IMR-90 (cell line): ENCODE measurements around the gene IGSF8. TPM values are rescaled to one million over a fixed set of nuclear protein-coding genes. Genes with fewer than 3 reads are reported as not detected.

ENCODE experiments used
- ATAC-seq: fragments of 200-7000 bp; cut with Tn5 transposase; 2 replicates; pipeline ENCODE4 v1.9.1; 2020; ENCODE audit warnings: low read depth, mild to moderate bottlenecking, moderate library complexity
- BruUV-seq: library from RNA; stranded (reverse); fragments of 400-500 nt; replicated peaks from 2 replicates; lab custom pipeline; 2021; lab: Mats Ljungman, UMichigan
- CTCF ChIA-PET: fragments of 300-600 bp; formaldehyde crosslinking; extraction: SDS; loops from one replicate; lab custom pipeline; 2021; ENCODE audit warnings: antibody characterized with exemption; lab: Yijun Ruan, JAX
- POLR2A ChIA-PET: fragments of 300-600 bp; sonication (Branson Sonifier 250); formaldehyde crosslinking; loops from one replicate; lab custom pipeline; 2022; ENCODE audit warnings: antibody characterized with exemption; ENCODE audit not compliant: unreplicated experiment; lab: Charles Lee
- DNase-seq: peaks from one replicate; pipeline ENCODE4 v3.0.0; 2013
- H2AFZ ChIP-seq: replicated peaks from 2 replicates; pipeline ENCODE3; 2013; ENCODE audit warnings: low read length, mild to moderate bottlenecking; ENCODE audit not compliant: poor library complexity
- H2AK5ac ChIP-seq: 2 replicates; pipeline ENCODE4 v1.6.1; 2013; ENCODE audit warnings: low read depth, low read length, inconsistent platforms
- H2AK9ac ChIP-seq: replicated peaks from 2 replicates; pipeline ENCODE3; 2013; ENCODE audit warnings: mild to moderate bottlenecking, low read depth, low read length, moderate library complexity; ENCODE audit not compliant: poor library complexity
- H2BK120ac ChIP-seq: 2 replicates; pipeline ENCODE4 v1.6.1; 2013; ENCODE audit warnings: low read depth, low read length, inconsistent platforms
- H2BK15ac ChIP-seq: 3 replicates; pipeline ENCODE4 v1.6.1; 2013; ENCODE audit warnings: low read depth, low read length, inconsistent platforms
- H2BK20ac ChIP-seq: 2 replicates; pipeline ENCODE4 v1.6.1; 2013; ENCODE audit warnings: low read depth, mild to moderate bottlenecking, inconsistent platforms, low read length, moderate library complexity
- H2BK5ac ChIP-seq: 2 replicates; pipeline ENCODE4 v1.6.1; 2013; ENCODE audit warnings: mild to moderate bottlenecking, low read depth, low read length, inconsistent platforms; ENCODE audit not compliant: poor library complexity, severe bottlenecking
- H3K14ac ChIP-seq: replicated peaks from 2 replicates; pipeline ENCODE4 v1.6.1; 2013; ENCODE audit warnings: low read depth, low read length, inconsistent platforms
- H3K18ac ChIP-seq: 2 replicates; pipeline ENCODE4 v1.6.1; 2013; ENCODE audit warnings: low read depth, low read length, control low read depth
- H3K23ac ChIP-seq: 2 replicates; pipeline ENCODE4 v1.6.1; 2013; ENCODE audit warnings: low read depth, low read length, inconsistent platforms
- H3K27ac ChIP-seq: 2 replicates; pipeline ENCODE4 v1.5.1; 2013; ENCODE audit warnings: mild to moderate bottlenecking, control low read depth, low read length; ENCODE audit not compliant: insufficient read depth
- H3K27me3 ChIP-seq: 2 replicates; pipeline ENCODE4 v1.6.1; 2013; ENCODE audit warnings: low read length; ENCODE audit not compliant: control insufficient read depth, insufficient read depth
- H3K36me3 ChIP-seq: 2 replicates; pipeline ENCODE4 v1.6.1; 2013; ENCODE audit warnings: low read length, mixed read lengths; ENCODE audit not compliant: control insufficient read depth, insufficient read depth
- H3K4ac ChIP-seq: 2 replicates; pipeline ENCODE4 v1.6.1; 2013; ENCODE audit warnings: low read depth, low read length, inconsistent platforms
- H3K4me1 ChIP-seq: 2 replicates; pipeline ENCODE4 v1.6.1; 2013; ENCODE audit warnings: low read length, mixed read lengths; ENCODE audit not compliant: control insufficient read depth, insufficient read depth
- H3K4me2 ChIP-seq: 2 replicates; pipeline ENCODE4 v1.6.1; 2013; ENCODE audit warnings: low read depth, mild to moderate bottlenecking, control low read depth, low read length, moderate library complexity
- H3K4me3 ChIP-seq: 2 replicates; pipeline ENCODE4 v1.5.1; 2013; ENCODE audit warnings: low read depth, mild to moderate bottlenecking, control low read depth, low read length, moderate library complexity; ENCODE audit not compliant: insufficient read depth
- H3K56ac ChIP-seq: 2 replicates; pipeline ENCODE4 v1.6.1; 2013; ENCODE audit warnings: low read length, inconsistent platforms; ENCODE audit not compliant: insufficient read depth; ENCODE audit errors: extremely low read depth
- H3K79me1 ChIP-seq, 2 experiments: 2 replicates each; pipeline ENCODE4 v1.6.1; 2013; ENCODE audit warnings: low read length in 2 of 2, inconsistent platforms in 1 of 2, low read depth in 1 of 2
- H3K9ac ChIP-seq: 2 replicates; pipeline ENCODE4 v1.6.1; 2013; ENCODE audit warnings: low read depth, low read length, control low read depth
- H3K9me1 ChIP-seq: 2 replicates; pipeline ENCODE4 v1.6.1; 2013; ENCODE audit warnings: low read length, inconsistent platforms; ENCODE audit not compliant: insufficient read depth
- H3K9me3 ChIP-seq: 2 replicates; pipeline ENCODE4 v1.6.1; 2013; ENCODE audit warnings: low read length; ENCODE audit not compliant: control insufficient read depth, insufficient read depth
- H4K20me1 ChIP-seq: 2 replicates; pipeline ENCODE4 v1.6.1; 2013; ENCODE audit warnings: low read length, inconsistent platforms; ENCODE audit not compliant: insufficient read depth
- H4K5ac ChIP-seq: 2 replicates; pipeline ENCODE4 v1.6.1; 2013; ENCODE audit warnings: mild to moderate bottlenecking, low read depth, low read length, control low read depth
- H4K8ac ChIP-seq, 2 experiments: 2 replicates each; pipeline ENCODE4 v1.6.1; 2013; ENCODE audit warnings: low read depth in 2 of 2, low read length in 2 of 2, control low read depth in 1 of 2, inconsistent platforms in 1 of 2
- H4K91ac ChIP-seq: 2 replicates; pipeline ENCODE4 v1.6.1; 2013; ENCODE audit warnings: low read depth, low read length, inconsistent platforms; ENCODE audit not compliant: insufficient read depth
- BHLHE40 ChIP-seq: fragments of 150-350 bp; IDR thresholded peaks from 2 replicates; pipeline ENCODE4 v1.6.1; 2016; ENCODE audit warnings: mild to moderate bottlenecking, low read depth, low read length
- CEBPB ChIP-seq: IDR thresholded peaks from 2 replicates; pipeline ENCODE4 v1.6.1; 2012; ENCODE audit warnings: low read depth, low read length, improper control_type of control experiment
- CHD1 ChIP-seq: IDR thresholded peaks from 2 replicates; pipeline ENCODE4 v1.6.1; 2012; ENCODE audit warnings: low read depth, low read length, improper control_type of control experiment
- CTCF ChIP-seq: conservative IDR thresholded peaks from 2 replicates; pipeline ENCODE4 v1.5.1; 2012; ENCODE audit warnings: mild to moderate bottlenecking, low read depth, low read length, improper control_type of control experiment
- ELK1 ChIP-seq: fragments of 150-350 bp; IDR thresholded peaks from 2 replicates; pipeline ENCODE4 v1.6.1; 2016; ENCODE audit warnings: low read depth, mild to moderate bottlenecking, low read length, moderate library complexity, borderline replicate concordance
- FOS ChIP-seq: fragments of 150-350 bp; IDR thresholded peaks from 2 replicates; pipeline ENCODE4 v1.6.1; 2016; ENCODE audit warnings: low read depth, low read length
- MAFK ChIP-seq: IDR thresholded peaks from 2 replicates; pipeline ENCODE4 v1.6.1; 2012; ENCODE audit warnings: low read depth, low read length, improper control_type of control experiment
- MAZ ChIP-seq: IDR thresholded peaks from 2 replicates; pipeline ENCODE4 v1.6.1; 2012; ENCODE audit warnings: low read depth, mild to moderate bottlenecking, low read length, improper control_type of control experiment, moderate library complexity, borderline replicate concordance
- MXI1 ChIP-seq: IDR thresholded peaks from 2 replicates; pipeline ENCODE4 v1.6.1; 2012; ENCODE audit warnings: low read depth, mild to moderate bottlenecking, low read length, moderate library complexity, borderline replicate concordance
- NFE2L2 ChIP-seq: fragments of 150-350 bp; IDR thresholded peaks from 2 replicates; pipeline ENCODE4 v1.6.1; 2016; ENCODE audit warnings: low read depth, mild to moderate bottlenecking, low read length
- POLR2A ChIP-seq: IDR thresholded peaks from 2 replicates; pipeline ENCODE4 v1.6.1; 2012; ENCODE audit warnings: mild to moderate bottlenecking, low read depth, low read length
- RAD21 ChIP-seq: IDR thresholded peaks from 2 replicates; pipeline ENCODE4 v1.6.1; 2012; ENCODE audit warnings: low read length, improper control_type of control experiment
- RCOR1 ChIP-seq: IDR thresholded peaks from 2 replicates; pipeline ENCODE4 v1.6.1; 2012; ENCODE audit warnings: mild to moderate bottlenecking, low read length, improper control_type of control experiment; ENCODE audit not compliant: insufficient replicate concordance
- RFX5 ChIP-seq: IDR thresholded peaks from 2 replicates; pipeline ENCODE4 v1.8.0; 2012; ENCODE audit warnings: low read depth, mild to moderate bottlenecking, low read length, moderate library complexity
- SMC3 ChIP-seq: fragments of 150-350 bp; IDR thresholded peaks from 2 replicates; pipeline ENCODE4 v1.6.1; 2016; ENCODE audit warnings: low read depth, mild to moderate bottlenecking, antibody characterized with exemption, low read length, moderate library complexity
- USF2 ChIP-seq: fragments of 150-350 bp; IDR thresholded peaks from 2 replicates; pipeline ENCODE4 v1.6.1; 2017; ENCODE audit warnings: mild to moderate bottlenecking, antibody characterized with exemption, low read length, low read depth
- WGBS, 2 experiments: methylation state at CpG; one replicate each; pipeline versions ENCODE4 v1.1.5 to v1.1.7; 2013; ENCODE audit warnings: missing lambda C conversion rate in 2 of 2; ENCODE audit not compliant: insufficient read length in 1 of 2; ENCODE audit errors: extremely low coverage in 2 of 2; 5-methylcytosine and 5-hydroxymethylcytosine counted together
- dilution Hi-C: fragments of 300-500 bp; cut with HindIII; formaldehyde crosslinking; loops from one replicate; pipeline ENCODE4 v1.14.3; 2018; ENCODE audit warnings: low sequenced_read_pairs; ENCODE audit not compliant: unreplicated experiment
- in situ Hi-C: fragments of 300-500 bp; cut with MboI; formaldehyde crosslinking; loops from 3 replicates; pipeline ENCODE4 v1.14.3; 2019; ENCODE audit warnings: low sequenced_read_pairs, inconsistent platforms, mixed read lengths
- intact Hi-C: fragments of 100-400 bp; cut with micrococcal nuclease; formaldehyde crosslinking; loops from 2 replicates; pipeline ENCODE4 v1.10.0; 2022
- polyA plus RNA-seq, 3 experiments: library from polyadenylated mRNA; depleted of rRNA; stranded (reverse); fragments of >200 nt; gene quantifications; 2 replicates each; pipeline ENCODE4 v1.2.3, GENCODE V29; 2012; ENCODE audit warnings: low replicate concordance in 1 of 3
- total RNA-seq: library from RNA; depleted of rRNA; stranded (reverse); fragments of >200 nt; gene quantifications from 2 replicates; pipeline ENCODE4 v1.2.3, GENCODE V29; 2012

The IGSF8 gene
- total and polyA plus RNA-seq, 2 of the 4 experiments (the other 2 are of a cell fraction) = 8.8 to 25.2 TPM

- ChIA-PET CTCF (no interaction called here), POLR2A (no interaction called here)
These were observed 4.7 kb downstream of the IGSF8 start for GRCh38 chr1:160093624-160094290.

More at GRCh38 chr1:160093624-160094290, 4.7 kb downstream of the IGSF8 start:
- Histone ChIP-seq H3K9me3 (no peaks in the 10 kb centered on the region), H3K14ac (no peak overlapping the region), H3K18ac (no peak overlapping the region), H3K27ac (no peak overlapping the region), H2BK120ac (no peak overlapping the region), H4K20me1 (0 out of 2 replicates have a peak, but pooled peaks cover 5% of the 10 kb centered on the region), H3K9ac (no peak overlapping the region), H3K56ac (no peak overlapping the region), H3K4ac (no peak overlapping the region), H3K4me1 (peaks cover 5% of the 10 kb centered on the region), H3K4me2 (no peak overlapping the region), H3K36me3 (peaks cover 7% of the 10 kb centered on the region), H2BK20ac (no peak overlapping the region), H2AFZ (no peak overlapping the region), H2BK5ac (no peak overlapping the region), H3K27me3 (no peaks in the 10 kb centered on the region), H3K79me1 (peaks cover 0 to 20% of the 10 kb centered on the region in 2 experiments; a peak in 3 of 4 replicates), H4K5ac (no peak overlapping the region), H2AK9ac (no peak overlapping the region), H3K9me1 (no peaks in the 10 kb centered on the region), H3K23ac (no peak overlapping the region), H4K91ac (no peak overlapping the region), H3K4me3 (no peak overlapping the region), H2AK5ac (no peak overlapping the region), H4K8ac (no peak overlapping the region), H2BK15ac (no peak overlapping the region)
- DNase-seq (no peak), ATAC-seq (no peak)
- dilution Hi-C loops (no loop called here), intact Hi-C loops (no loop called here), in situ Hi-C loops (loop anchor here (10.0 kb wide), 1 partner anchor 261 kb away; no protein-coding TSS in a partner anchor)
- TF ChIP-seq ELK1 = no peak
- no peak for TF ChIP-seq CEBPB
- no peak for TF ChIP-seq BHLHE40
- TF ChIP-seq MAFK = no peak
- no peak for TF ChIP-seq POLR2A
- TF ChIP-seq NFE2L2 = no peak
- TF ChIP-seq FOS = no peak
- no peak for TF ChIP-seq RCOR1
- no peak for TF ChIP-seq RAD21
- TF ChIP-seq USF2 = no peak
- no peak for TF ChIP-seq CHD1
- no peak for TF ChIP-seq CTCF
- TF ChIP-seq MXI1 = no peak
- TF ChIP-seq MAZ = no peak
- TF ChIP-seq RFX5 = no peak
- no peak for TF ChIP-seq SMC3
- BruUV-seq = no TSS peak
- WGBS, 2 experiments = 87% methylated on average over 15 of the region's 21 CpGs; no CpG with 5 or more reads in 1 of the 2 experiments
